CD14-positive monocyte (primary cell): ENCODE data around the gene RASL11B. TPM values are rescaled to one million over a fixed set of nuclear protein-coding genes. Genes with fewer than 3 reads are reported as not detected.

Source experiments
- DNase-seq, 3 donors: peaks; one replicate each; pipeline ENCODE4 v3.0.0-alpha.2; 2011 to 2022
- H2AFZ ChIP-seq: 2 replicates; pipeline ENCODE4 v1.6.0; 2012; ENCODE audit warnings: mild to moderate bottlenecking, low read depth, low read length, inconsistent platforms; ENCODE audit not compliant: insufficient read depth, poor library complexity, severe bottlenecking
- H3K27ac ChIP-seq, 2 donors: 1 replicate in 1 of 2; 2 replicates in 1 of 2; pipeline ENCODE4 v1.5.1; 2012 to 2013; ENCODE audit warnings: low read length in 2 of 2, control low read depth in 1 of 2, inconsistent platforms in 1 of 2, low read depth in 1 of 2, mild to moderate bottlenecking in 1 of 2
- H3K27me3 ChIP-seq, 2 donors: one replicate each; pipeline versions ENCODE4 v1.6.0 to v1.6.1; 2011 to 2013; ENCODE audit warnings: low read length in 2 of 2; ENCODE audit not compliant: control insufficient read depth in 2 of 2, insufficient read depth in 2 of 2
- H3K36me3 ChIP-seq, 2 donors: replicated peaks in 1 of 2; 1 replicate in 1 of 2; 2 replicates in 1 of 2; pipeline versions ENCODE4 v1.5.1 to v1.6.1; 2012 to 2013; ENCODE audit warnings: low read length in 2 of 2, control low read depth in 1 of 2, inconsistent platforms in 1 of 2, mild to moderate bottlenecking in 1 of 2; ENCODE audit not compliant: insufficient read depth in 2 of 2, control insufficient read depth in 1 of 2
- H3K4me1 ChIP-seq, 2 donors: 1 replicate in 1 of 2; 2 replicates in 1 of 2; pipeline versions ENCODE4 v1.5.1 to v1.6.1; 2012 to 2013; ENCODE audit warnings: low read length in 2 of 2, control low read depth in 1 of 2, inconsistent platforms in 1 of 2, mild to moderate bottlenecking in 1 of 2, moderate library complexity in 1 of 2; ENCODE audit not compliant: insufficient read depth in 2 of 2, control insufficient read depth in 1 of 2
- H3K4me2 ChIP-seq: replicated peaks from 2 replicates; pipeline ENCODE3; 2012; ENCODE audit warnings: low read length, moderate library complexity, mild to moderate bottlenecking; ENCODE audit not compliant: poor library complexity, severe bottlenecking; ENCODE audit errors: extremely low read depth
- H3K4me3 ChIP-seq, 3 experiments: fragments of 200-600 bp in 1 of 3; sonication (generic) in 1 of 3; replicated peaks in 1 of 3; 1 replicate in 2 of 3; 2 replicates in 1 of 3; pipeline ENCODE4 v1.5.1; 2011 to 2013; ENCODE audit warnings: low read length in 3 of 3, mild to moderate bottlenecking in 3 of 3, control low read depth in 2 of 3, low read depth in 2 of 3, inconsistent platforms in 1 of 3, moderate library complexity in 1 of 3
- H3K79me2 ChIP-seq: 2 replicates; pipeline ENCODE4 v1.6.0; 2012; ENCODE audit warnings: mild to moderate bottlenecking, control low read depth, inconsistent platforms, low read length, moderate library complexity; ENCODE audit not compliant: insufficient read depth
- H3K9ac ChIP-seq: 2 replicates; pipeline ENCODE4 v1.6.0; 2017; ENCODE audit warnings: low read length, mild to moderate bottlenecking; ENCODE audit not compliant: insufficient read depth, poor library complexity, severe bottlenecking
- H3K9me3 ChIP-seq, 2 donors: replicated peaks in 1 of 2; 1 replicate in 1 of 2; 2 replicates in 1 of 2; pipeline versions ENCODE4 v1.5.1 to v1.6.1; 2012 to 2013; ENCODE audit warnings: low read length in 2 of 2, control low read depth in 1 of 2; ENCODE audit not compliant: control insufficient read depth in 1 of 2, insufficient read depth in 1 of 2
- H4K20me1 ChIP-seq: 2 replicates; pipeline ENCODE4 v1.6.0; 2012; ENCODE audit warnings: mild to moderate bottlenecking, low read length, control low read depth, moderate library complexity; ENCODE audit not compliant: insufficient read depth
- H3K27ac Mint-ChIP-seq, 7 donors: one replicate each; pipeline ENCODE4 v1.8.0; 2020; ENCODE audit warnings: mild to moderate bottlenecking in 7 of 7, mixed read lengths in 7 of 7, moderate library complexity in 6 of 7, inconsistent platforms in 2 of 7
- H3K27me3 Mint-ChIP-seq, 3 donors: one replicate each; pipeline ENCODE4 v1.8.0; 2021 to 2022; ENCODE audit warnings: low read depth in 3 of 3, mild to moderate bottlenecking in 3 of 3, mixed read lengths in 3 of 3, moderate library complexity in 3 of 3, inconsistent platforms in 1 of 3
- H3K36me3 Mint-ChIP-seq, 2 donors: one replicate each; pipeline ENCODE4 v1.8.0; 2020; ENCODE audit warnings: mixed read lengths in 2 of 2, inconsistent platforms in 1 of 2, mild to moderate bottlenecking in 1 of 2
- H3K4me1 Mint-ChIP-seq: one replicate; pipeline ENCODE4 v1.8.0; 2020; ENCODE audit warnings: mild to moderate bottlenecking, mixed read lengths
- H3K4me3 Mint-ChIP-seq, 2 donors: one replicate each; pipeline ENCODE4 v1.8.0; 2020; ENCODE audit warnings: mild to moderate bottlenecking in 2 of 2, mixed read lengths in 2 of 2, moderate library complexity in 1 of 2
- H3K9me3 Mint-ChIP-seq, 7 donors: one replicate each; pipeline ENCODE4 v1.8.0; 2020 to 2022; ENCODE audit warnings: mixed read lengths in 7 of 7, mild to moderate bottlenecking in 6 of 7, moderate library complexity in 6 of 7, inconsistent platforms in 2 of 7
- CTCF ChIP-seq: fragments of 200-600 bp; IDR thresholded peaks from one replicate; pipeline ENCODE4 v1.8.0; 2022; ENCODE audit warnings: antibody characterized with exemption, mild to moderate bottlenecking
- WGBS: methylation state at CpG from one replicate; pipeline ENCODE4 v1.1.5; 2013; ENCODE audit warnings: missing lambda C conversion rate; ENCODE audit not compliant: insufficient coverage; 5-methylcytosine and 5-hydroxymethylcytosine counted together
- intact Hi-C, 2 donors: fragments of 100-400 bp; cut with micrococcal nuclease; formaldehyde crosslinking; loops; one replicate each; pipeline versions ENCODE4 v1.15.0 to v1.15.1; 2023
- polyA plus RNA-seq, 3 donors: library from polyadenylated mRNA; depleted of rRNA in 1 of 3; unstranded in 2 of 3; stranded (reverse) in 1 of 3; fragments of 300-500 nt in 2 of 3; fragments of >200 nt in 1 of 3; fragmentation: Illumina TruSeq in 2 of 3; gene quantifications; 1 replicate in 2 of 3; 2 replicates in 1 of 3; pipeline ENCODE4 v1.2.3, GENCODE V29; 2012 to 2021

Gene RASL11B
- polyA plus RNA-seq, 3 donors: not detected

GRCh38 chr4:52892880-52893279 lies 30.8 kb downstream of the RASL11B start:
- Histone ChIP-seq H3K9me3 (no peaks in the 10 kb centered on the region), H3K27ac (no peak overlapping the region), H3K4me1 (no peaks in the 10 kb centered on the region), H3K4me3 (no peak overlapping the region), H3K4me2 (no peak overlapping the region), H3K79me2 (no peaks in the 10 kb centered on the region), H4K20me1 (no peaks in the 10 kb centered on the region), H3K9ac (no peak overlapping the region), H3K36me3 (no peaks in the 10 kb centered on the region), H2AFZ (no peak overlapping the region), H3K27me3 (no peaks in the 10 kb centered on the region)
- DNase-seq: no peak
- Mint-ChIP-seq H3K36me3 (peaks cover 4 to 6% of the 10 kb centered on the region in 2 donors), H3K4me1 (no peaks in the 10 kb centered on the region), H3K27ac (no peak overlapping the region), H3K9me3 (peaks cover 0 to 8% (median 4%) of the 10 kb centered on the region in 7 donors), H3K27me3 (peaks cover 0 to under 1% (median 0%) of the 10 kb centered on the region in 3 donors), H3K4me3 (no peak overlapping the region)
- intact Hi-C loops: loop anchor here in 1 of 2 donors (10.0 kb wide), 1 partner anchor 358 kb away; no protein-coding TSS in a partner anchor
- TF ChIP-seq CTCF: no peak
- WGBS: 95% methylated on average over 2 of the region's 3 CpGs

DNA sequence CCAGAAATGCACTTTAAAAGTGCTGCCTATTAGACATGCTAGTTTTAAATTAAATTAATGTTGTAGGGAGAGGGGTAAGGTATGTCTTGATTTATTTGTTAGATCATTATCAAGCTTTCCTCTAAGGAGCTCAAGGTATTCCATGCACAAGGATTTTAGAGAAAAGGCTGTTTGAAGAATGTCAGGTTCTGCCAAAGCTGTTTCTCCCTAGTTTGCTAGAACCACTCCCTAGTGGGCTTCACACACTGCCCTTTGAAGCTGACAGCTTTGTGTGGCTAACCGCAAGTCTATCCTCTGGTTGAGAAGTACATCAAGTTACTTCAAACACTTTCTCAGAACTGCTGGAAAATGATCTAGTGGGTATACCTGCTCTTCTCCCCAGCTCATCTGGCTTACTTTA lies 32.3 kb downstream of the RASL11B start:
- WGBS: no CpG with 5 or more reads among the region's 1 CpG
- Histone ChIP-seq H2AFZ (no peak overlapping the region), H3K27ac (no peak overlapping the region), H3K4me1 (no peaks in the 10 kb centered on the region), H3K9ac (no peak overlapping the region), H3K27me3 (no peaks in the 10 kb centered on the region), H3K36me3 (no peaks in the 10 kb centered on the region), H3K4me2 (no peak overlapping the region), H4K20me1 (no peaks in the 10 kb centered on the region), H3K79me2 (no peaks in the 10 kb centered on the region), H3K9me3 (no peaks in the 10 kb centered on the region), H3K4me3 (no peak overlapping the region)
- Mint-ChIP-seq H3K4me1 (no peaks in the 10 kb centered on the region), H3K9me3 (peaks cover 0 to 17% (median 6%) of the 10 kb centered on the region in 7 donors), H3K36me3 (peaks cover 0 to 2% of the 10 kb centered on the region in 2 donors), H3K4me3 (no peak overlapping the region), H3K27me3 (peaks cover 0 to 1% (median 0%) of the 10 kb centered on the region in 3 donors), H3K27ac (no peak overlapping the region)
- TF ChIP-seq CTCF: no peak
- no peak for DNase-seq
- intact Hi-C loops: loop anchor here in 1 of 2 donors (10.0 kb wide), 1 partner anchor 360 kb away; no protein-coding TSS in a partner anchor
